SKM-1 treated with dmso at 0.1 percent for 144 hours (cell line): ENCODE results near the gene RAD51B.

Experiments
- DNase-seq: peaks from one replicate; lab custom pipeline; 2025; ENCODE audit not compliant: unreplicated experiment; lab: John Stamatoyannopoulos, UW

RAD51B gene

GRCh38 chr14:68449561-68450181, 630.1 kb downstream of the RAD51B start:
- no peak for DNase-seq

- no peak for DNase-seq
Measured at GRCh38 chr14:68450391-68451120, 631.0 kb downstream of the RAD51B start.

GRCh38 chr14:68451696-68452373, 632.3 kb downstream of the RAD51B start:
- no peak for DNase-seq

GRCh38 chr14:68458253-68458652, 638.7 kb downstream of the RAD51B start:
- DNase-seq, result no peak

GRCh38 chr14:68458840-68459469, 639.4 kb downstream of the RAD51B start:
- no peak for DNase-seq

GRCh38 chr14:68459480-68460136, 640.0 kb downstream of the RAD51B start:
- no peak for DNase-seq

GRCh38 chr14:68460541-68460940, 641.0 kb downstream of the RAD51B start:
- DNase-seq, result no peak

- DNase-seq, result no peak
Measured at GRCh38 chr14:68461086-68461485, 641.5 kb downstream of the RAD51B start.

GRCh38 chr14:68462683-68463082, 643.1 kb downstream of the RAD51B start:
- DNase-seq, result no peak

- no peak for DNase-seq
Measured at GRCh38 chr14:68463299-68463698, 643.7 kb downstream of the RAD51B start.

GRCh38 chr14:68463705-68464374, 644.3 kb downstream of the RAD51B start:
- no peak for DNase-seq

- DNase-seq, result no peak
Measured at GRCh38 chr14:68464711-68465110, 645.1 kb downstream of the RAD51B start.

GRCh38 chr14:68466491-68466977, 647.0 kb downstream of the RAD51B start:
- no peak for DNase-seq

- no peak for DNase-seq
Measured at GRCh38 chr14:68467425-68467824, 647.8 kb downstream of the RAD51B start.

GRCh38 chr14:68468437-68469207, 649.0 kb downstream of the RAD51B start:
- DNase-seq, result no peak

- DNase-seq, result no peak
Measured at GRCh38 chr14:68469208-68469713, 649.7 kb downstream of the RAD51B start.

- DNase-seq, result no peak
Measured at GRCh38 chr14:68470361-68470760, 650.8 kb downstream of the RAD51B start.

- DNase-seq, result no peak
Measured at GRCh38 chr14:68471029-68471963, 651.7 kb downstream of the RAD51B start.
